GM18907 (cell line): Measurements from ENCODE around the gene ERGIC1.

Source experiments
- ATAC-seq: cut with Tn5 transposase; IDR thresholded peaks from one replicate; pipeline ENCODE4 v1.9.1; 2021; ENCODE audit warnings: mild to moderate bottlenecking, moderate library complexity; ENCODE audit not compliant: unreplicated experiment

Gene ERGIC1

DNA sequence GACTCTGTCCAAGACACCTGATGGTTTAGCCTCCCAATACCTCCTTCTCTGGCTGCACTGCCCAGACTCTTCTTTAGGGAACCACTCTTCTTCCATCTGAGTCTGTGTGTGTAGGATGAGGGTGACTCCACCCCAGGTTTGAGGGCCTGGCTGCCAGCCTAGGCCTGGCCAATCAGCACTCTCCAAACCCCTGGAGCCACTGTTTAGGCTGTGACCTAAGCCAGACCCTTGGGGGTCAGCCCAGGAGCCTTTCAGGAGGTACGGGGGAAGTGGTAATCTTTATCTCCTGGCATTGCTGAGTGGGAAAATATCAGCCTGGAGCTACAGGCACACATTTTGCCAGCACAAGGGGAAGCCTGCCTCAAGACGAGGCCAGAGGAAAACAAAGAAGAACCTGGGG, 6.2 kb upstream of the ERGIC1 start:
- ATAC-seq, result no peak

DNA sequence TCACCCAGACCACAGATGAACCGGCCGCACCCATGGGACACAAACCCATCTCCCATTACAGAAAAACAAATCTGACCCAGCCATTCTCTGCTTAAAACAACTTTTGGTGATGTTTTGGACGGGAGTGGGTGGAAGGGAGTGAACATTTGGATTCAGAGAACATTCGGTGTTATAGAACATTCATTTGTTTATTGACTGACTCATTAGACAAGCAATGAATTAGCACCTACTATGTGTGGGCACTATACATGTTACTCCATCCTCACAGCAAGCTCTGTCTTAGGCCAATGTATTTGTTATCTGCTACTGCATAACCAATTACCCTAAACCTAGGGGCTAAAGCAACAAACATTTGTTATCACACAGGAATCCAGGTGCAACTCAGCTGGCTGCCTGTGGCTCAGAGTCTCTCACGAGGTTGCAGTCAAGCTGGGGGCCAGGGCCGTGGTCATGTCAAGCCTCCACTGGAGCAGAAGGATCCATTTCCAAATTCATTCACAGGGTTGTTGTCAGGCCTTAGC, 5.1 kb upstream of the ERGIC1 start:
- no peak for ATAC-seq

DNA sequence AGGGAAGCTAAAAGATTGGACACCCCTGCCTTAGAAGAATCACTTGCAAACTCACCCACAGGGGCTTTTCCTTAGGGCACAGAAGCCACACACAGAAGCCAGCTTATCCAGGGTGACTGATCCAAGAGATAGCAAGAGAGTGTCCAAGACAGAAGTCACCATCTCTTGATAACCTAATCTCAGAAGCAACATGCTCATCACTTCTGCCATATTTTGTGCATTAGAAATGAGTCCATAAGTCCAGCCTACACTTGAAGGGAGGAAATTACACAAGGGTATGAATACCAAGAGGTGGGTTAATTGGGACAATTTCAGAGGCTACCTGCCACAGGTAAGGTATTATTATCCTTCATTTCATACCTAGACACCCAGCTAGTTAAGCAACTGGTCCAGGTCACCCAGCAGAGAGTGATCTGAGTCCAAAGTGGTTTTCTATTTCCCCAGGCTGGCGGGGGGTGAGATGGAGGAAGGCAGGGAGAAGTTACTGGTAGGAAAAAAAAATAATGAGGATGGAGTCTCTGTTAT, 3.7 kb upstream of the ERGIC1 start:
- no peak for ATAC-seq

DNA sequence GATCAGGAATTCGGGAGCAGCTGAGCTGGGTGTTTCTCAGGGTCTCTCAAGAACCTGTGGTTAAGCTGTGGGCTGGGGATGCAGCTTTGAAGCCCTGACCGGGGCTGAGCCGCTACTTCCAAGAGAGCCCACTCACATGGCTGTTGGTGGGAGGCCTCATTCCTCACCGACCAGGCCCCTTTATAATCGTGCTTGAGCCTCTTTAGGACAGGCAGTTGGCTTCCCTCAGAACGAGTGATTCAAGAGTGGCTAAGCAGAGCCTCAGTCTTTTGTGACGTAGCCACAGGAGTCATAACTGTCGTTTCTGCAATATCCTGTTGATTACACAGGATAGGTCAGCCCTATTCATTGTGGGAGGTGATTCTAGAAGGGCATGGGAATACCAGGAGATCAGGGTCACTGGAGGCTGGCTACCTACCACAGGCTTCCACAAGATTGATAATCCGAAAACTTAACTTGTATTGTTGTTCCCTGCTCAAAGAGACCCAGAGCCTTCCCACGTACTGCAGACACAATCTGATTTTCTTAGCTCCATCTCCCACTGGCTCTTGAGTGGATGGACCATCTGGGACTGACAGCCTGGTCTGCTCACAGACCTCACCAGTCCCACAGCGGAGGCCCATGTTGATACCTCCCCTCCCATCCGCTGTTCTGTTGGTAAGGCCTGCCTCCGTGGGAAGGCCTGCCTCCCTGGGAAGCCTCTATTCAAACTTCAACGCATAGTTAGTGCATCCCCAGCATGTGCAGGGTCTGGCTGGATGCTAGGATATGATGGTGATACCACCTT, 3.0 kb upstream of the ERGIC1 start:
- no peak for ATAC-seq

DNA sequence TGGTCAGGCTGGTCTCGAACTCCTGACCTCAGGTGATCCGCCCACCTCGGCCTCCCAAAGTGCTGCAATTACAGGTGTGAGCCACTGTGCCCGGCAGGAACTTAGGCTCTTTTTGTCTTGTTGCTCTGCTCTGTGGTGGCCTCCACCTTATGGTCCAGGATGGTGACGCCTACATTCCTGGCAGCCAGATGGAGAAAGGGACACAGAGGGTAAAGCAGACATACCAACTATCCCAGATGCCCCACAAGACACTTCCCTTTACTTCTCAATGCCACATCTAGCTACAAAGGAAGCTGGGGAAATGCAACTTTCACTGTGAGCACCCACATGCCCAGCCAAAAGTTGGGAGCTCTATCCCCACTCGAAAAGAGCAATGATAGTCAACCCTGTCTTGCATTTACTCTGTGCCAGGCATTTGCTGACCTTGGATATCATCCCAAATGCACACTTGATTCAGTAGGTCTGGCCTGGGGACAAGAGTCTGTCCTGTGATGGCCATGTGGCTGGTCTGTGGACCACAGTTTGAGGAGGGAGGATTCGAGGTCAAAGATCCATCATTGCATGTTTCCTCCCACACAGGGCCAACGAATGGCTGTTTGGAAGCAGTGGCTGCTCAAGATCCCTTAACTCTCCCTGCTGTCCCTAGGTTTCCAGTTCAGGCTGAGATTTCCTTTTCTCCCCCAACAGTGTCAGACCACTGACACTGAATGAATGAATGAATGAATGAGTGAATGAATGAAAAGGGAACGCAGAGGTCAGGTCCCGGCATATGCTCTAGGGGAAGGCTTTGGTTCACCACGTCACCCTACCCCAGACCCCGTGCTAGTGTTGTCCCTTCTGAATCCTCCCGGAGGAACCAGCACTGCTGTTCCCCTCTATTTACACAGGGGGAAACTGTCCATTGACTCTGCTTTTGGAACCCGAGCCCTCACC, 1.4 kb upstream of the ERGIC1 start:
- ATAC-seq, result no peak

DNA sequence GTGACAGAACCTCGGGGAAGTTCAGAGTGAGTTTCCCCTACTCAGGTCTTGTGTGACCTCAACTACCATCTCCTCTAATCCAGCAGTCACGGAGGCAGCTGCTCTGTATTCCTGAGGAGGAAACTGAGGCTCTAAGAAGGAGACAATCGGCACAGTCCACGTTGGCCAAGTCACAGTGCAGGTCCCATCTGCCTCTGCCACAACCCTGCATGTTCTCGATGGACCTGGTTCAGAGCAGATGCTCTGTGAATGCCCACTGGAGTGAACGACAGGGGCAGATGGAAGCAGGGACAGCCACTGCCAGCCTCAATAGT, 722 bp upstream of the ERGIC1 start:
- ATAC-seq, result no peak

DNA sequence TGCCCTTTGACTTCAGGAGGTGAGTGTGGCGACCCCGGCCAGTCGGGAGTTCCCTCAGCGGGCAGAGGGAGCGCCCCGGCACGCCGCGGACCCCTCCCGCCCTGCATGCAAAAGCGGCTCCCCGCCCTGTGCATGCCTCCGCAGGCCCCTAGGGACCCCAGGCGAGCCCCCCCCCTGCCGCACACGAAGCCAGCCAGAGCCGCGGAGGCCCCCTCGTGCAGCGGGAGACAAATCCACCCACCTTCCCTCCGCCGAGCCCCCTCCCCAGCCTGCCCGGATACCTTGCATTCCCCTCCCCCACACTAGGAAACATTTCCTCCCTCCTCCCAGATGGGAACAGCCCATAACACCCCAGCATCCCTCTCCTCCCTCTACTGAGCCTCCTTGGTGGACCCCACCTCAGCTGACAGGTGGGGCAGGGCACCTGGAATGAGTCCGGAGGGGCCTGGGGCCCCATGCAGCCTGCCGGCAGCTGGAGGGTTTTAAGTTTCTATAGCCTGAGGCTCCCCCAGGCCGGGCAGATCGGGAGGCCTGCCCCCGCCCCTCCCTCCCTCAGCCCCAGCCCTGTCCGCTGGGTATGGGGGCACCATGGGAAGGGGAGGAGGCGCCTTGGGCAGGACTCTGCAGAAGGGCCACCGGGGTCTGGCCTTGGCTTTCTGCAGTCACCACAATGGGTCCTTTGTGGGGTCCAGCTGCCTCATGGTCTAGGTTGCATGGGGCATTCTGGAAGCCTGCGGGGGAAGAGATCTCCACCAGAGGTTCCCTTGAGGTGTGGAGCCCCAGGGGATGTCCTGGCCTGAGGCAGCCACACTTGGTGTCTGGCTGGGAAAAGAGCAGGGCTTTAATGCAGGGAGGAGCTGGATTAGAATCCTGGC, 601 bp downstream of the ERGIC1 start:
- peak; percentile 26 for ATAC-seq

DNA sequence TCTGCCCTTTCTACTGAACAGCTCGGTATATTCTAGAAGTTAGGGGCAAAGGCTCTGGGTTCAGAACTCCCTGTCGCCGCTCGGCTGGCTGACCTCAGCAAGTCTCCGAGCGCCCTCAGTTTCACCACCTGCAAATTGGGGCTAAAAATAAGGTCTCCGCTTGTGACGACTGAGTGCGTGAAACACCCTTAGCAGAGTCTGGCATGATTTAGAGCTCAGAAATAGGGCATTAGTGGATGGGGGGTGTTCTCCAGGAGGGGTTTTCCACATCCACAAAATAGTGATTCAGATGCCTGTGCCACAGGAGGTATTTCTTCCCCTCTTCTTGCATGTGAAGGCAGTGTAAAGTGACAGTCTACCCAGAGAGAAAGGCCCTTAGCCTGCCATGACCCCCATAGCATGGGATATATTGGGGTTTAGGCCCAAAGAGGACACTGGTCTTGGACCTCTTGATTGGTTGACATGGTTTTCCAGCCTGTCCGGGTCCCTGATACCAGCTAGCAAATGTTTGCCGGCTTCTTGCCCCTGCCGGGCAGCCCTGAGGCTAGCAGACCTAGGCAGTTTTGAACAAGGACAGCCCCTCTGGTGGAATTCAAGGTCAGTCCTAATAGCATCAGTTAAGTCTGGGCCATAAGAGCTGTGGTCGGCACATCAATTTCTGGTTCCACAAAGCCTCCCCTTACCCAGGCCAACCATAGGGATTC, 1.4 kb downstream of the ERGIC1 start:
- ATAC-seq, result no peak

DNA sequence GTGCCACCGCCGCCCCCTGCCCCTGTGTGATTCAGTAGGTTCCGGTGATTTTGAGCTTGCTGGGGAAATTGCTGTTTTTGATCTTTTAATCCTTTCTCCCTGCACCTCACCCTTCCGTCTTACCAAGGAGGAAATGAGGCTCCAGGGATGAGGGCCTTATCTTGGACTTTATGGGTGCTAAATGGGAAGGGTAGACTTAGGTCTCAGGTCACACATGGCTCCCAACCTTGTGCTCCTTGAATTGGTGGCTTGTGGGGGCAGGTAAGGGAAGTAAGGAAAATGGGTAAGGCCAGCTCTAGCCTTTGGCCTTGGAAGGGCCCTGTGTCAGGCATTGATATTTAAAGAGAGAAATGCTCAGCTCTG, 1.9 kb downstream of the ERGIC1 start:
- ATAC-seq, result no peak

DNA sequence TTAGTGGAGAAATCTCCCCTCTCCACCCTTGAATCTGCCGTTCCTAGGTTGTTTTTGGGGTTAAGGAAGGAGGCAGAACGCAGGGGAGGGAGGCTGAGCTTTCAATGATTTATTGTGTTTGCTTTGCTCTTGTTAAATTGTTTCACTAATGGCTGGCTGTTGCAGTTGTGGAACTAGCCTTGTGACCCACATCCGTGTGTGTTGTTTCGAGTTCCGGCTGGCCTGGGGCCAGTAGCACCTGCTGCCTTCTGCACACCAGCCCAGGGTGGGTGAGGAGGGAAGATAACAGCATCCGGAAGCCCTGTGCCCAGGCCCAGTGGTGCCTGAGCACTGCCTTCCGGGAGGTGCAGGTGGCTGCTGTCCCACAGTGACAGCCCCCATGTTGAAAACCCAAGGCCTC, 3.6 kb downstream of the ERGIC1 start:
- ATAC-seq, result peak; percentile 77

DNA sequence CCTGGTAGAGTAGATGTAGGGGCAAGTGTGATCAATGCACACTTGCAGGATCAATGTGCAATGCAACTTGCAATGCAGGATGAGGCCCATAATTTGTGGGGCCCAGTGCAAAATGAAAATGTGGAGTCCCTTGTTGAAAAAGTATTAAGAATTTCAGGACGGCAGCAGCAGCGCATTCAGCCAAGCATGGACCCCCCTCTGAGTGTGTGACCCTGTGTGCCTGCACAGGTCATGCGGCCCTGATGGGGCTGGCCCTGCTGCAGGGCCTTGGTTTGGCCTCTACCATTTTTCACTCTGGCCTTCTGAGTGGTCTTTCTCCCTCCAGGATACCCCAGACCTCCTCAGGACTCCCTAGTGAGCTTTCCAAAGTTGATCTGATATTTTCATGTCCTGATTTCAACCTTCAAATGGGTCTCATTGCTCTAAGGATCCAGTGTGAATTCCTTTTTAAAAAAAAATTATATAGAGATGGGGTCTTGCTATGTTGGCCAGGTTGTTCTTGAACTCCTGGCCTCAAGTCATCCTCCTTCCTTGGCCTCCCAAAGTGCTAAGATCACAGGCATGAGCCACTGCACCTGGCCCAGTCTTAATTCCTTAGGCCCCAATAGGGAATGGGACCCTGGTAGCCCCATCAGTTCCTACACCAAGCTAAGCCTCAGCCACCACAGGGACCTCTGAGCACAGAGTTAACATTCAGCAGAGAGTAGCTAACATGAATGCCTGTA, 4.3 kb downstream of the ERGIC1 start:
- ATAC-seq, result no peak

DNA sequence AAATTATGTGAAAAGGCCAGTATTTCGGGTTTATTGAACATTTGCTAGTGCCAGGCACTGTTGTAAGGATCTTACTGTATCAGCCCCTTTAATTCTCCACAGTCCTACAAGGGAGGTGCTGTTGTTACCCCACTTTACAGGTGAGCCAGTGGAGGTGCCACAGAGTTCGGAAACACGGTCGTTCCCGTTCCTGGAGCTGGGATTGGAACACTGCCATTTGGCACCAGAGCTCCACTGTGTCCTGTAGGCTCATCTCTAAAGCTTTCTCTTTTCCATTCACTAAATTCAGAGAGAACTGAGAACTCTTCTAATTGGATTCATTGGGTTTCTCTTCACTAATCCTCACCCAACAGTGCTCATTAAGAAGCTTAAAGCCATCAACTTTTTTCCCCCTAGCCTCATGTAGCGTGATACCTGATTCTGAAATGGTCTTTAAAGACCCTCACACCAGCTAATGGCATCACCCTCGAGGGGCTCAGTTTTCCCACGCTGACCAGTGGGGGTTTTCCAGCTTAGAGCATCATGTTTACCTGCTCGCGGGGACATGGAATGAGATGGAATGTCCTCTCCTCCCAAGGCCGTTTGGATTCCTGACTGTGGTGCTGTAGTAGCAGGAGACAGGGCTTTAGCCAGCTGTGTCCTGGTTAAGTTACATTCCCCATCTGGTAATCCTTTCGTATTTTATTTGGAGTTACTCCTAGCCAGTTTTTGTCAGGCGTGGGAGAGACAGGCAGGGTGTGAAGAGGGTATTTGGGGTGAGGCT, 5.8 kb downstream of the ERGIC1 start:
- ATAC-seq, result no peak

DNA sequence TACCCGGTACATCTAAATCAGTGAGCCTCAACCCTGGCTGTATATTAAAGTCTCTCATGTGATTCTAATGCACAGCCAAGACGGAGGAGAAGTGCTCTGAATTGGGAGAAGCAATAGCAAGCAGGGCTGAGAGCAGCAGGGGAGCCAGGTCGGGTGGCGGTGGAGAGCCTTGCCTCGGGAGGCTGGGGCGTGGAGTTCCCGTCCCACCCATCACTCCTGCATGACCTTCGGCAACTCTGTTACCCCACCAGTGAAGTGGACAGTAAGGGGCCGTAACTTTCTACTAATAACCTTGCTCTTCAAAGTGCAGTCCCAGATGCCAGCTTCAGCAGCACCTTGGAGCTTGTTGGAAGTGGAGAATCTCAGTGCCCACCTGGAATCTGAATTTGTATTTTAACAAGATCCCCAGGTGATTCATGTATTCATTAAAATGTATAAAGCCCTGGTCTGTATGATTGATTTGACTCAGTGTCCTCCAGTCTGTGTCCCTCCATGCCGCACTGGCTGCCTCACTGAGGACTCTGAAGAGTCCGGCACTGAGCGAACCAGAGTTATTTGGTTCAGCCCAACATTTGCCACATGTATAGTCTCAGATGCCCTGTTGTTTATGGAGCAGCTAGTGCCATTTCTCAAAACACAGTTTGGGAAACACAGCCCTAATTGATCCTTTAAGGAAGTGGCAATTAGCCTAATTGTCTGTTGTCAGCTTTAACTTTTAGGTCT, 6.5 kb downstream of the ERGIC1 start:
- ATAC-seq, result no peak

DNA sequence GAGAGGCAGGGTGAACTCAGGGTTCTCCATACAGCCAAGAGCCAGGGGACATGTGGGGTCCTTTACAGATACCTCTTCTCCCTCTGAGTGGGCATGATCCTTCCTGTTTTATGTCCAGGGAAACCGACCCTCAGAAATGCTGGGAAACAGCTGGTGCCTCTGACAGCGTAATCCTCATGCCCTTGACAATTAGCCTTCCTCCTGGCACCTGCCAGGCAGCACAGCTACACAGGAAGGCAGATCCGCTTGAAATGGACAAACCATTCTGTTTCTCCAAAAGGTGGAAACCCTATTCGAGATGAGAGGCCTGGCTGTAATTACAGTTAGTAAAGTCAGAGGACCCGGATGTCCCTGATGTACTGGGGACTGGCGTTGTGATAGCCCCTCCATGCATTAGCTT, 7.2 kb downstream of the ERGIC1 start:
- no peak for ATAC-seq

DNA sequence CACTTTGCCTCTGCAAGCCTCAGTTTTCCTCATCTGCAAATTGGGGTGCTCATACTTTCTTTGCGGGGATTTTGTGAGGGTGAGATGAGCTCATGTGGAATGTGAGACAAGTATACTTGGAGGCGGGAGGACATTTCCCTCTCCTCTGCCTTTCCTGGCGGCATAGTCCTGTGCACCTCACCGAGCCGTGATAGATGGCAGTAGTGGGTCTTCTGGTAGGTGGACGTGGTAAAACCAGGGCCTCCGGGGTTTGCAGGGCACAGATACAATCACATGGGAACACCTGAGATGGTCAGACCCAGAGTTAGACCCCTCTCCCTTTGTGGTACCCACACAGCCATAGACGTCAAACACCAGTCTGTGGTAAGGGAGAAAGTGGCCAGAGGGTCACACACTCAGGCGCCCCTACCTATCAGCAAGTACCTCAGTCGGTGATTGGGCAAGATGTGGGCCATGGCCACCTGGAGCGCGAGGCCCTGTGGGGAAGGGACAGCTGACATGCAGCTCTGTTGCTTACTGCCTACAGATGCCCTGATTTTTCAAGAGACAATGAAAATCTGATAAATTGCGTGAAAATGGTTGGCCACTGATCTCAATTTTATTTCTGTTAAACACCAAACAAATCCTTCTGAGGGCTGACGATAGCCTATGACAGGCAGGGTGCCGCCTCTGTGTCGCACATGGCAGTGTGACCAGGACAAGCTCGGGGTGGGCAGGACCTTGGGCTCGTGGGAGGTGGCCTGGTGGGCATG, 9.9 kb downstream of the ERGIC1 start:
- ATAC-seq, result no peak

DNA sequence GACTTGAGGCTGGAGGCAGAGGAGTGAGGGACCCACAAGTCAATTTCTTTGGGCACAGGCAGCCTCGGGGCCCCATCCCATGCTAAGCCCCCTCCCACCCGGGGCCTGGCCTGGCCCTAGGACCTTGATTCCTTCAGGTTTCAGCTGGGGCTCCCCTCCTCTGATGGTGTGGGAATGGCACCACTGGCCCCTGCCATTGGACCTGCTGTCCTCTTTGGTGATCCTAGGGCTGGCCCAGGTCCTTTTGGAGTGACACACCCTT, 10.5 kb downstream of the ERGIC1 start:
- ATAC-seq, result no peak

DNA sequence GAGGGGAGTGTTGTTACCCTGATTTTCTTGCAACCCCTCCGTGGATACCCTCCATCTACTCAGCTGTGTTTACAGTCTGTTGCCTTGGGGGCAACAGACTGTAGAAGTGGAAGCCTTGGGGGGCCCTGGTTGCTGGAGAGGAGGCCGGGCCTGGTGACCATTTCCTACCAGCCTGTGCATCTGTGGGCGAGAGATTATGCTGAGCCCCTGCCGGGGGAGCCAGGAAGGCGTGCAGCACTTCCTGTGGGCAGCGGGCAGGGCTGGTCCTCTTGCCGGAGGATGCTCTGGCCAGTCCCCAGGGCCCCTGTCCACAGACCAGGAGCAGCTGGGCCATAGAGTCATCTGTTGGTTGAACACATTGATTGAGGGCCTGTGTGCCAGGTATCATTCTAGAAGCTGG, 11.1 kb downstream of the ERGIC1 start:
- ATAC-seq, result no peak

DNA sequence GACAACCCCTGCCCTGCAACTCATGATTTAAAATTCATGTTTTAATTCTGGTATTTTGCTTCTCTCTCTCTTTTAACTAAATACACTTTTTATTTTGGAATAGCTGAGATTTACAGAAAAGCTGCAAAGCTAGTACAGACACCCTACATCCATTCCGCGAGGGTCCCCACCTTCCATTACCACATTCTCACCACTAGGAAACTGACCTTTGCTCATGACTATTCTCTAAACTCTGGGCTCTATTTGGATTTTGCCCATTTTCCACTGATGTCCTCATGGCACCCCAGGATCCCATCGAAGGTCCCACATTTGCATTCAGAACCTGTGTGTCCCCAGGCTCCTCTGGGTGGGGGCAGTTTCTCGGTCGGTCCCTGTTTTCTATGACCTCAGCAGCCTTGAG, 11.5 kb downstream of the ERGIC1 start:
- no peak for ATAC-seq
